Smooth muscle cell (in vitro differentiated cells): ENCODE data around the gene PARD6G. TPM values are rescaled to one million over a fixed set of nuclear protein-coding genes. Genes with fewer than 3 reads are reported as not detected.

Experiments
- DNase-seq: peaks from one replicate; lab custom pipeline; 2025; ENCODE audit not compliant: unreplicated experiment; lab: John Stamatoyannopoulos, UW
- H2AFZ ChIP-seq: fragments of 200-600 bp; sonication (generic); 2 replicates; pipeline ENCODE4 v1.6.0; 2016; ENCODE audit warnings: antibody characterized with exemption, low read depth, mild to moderate bottlenecking
- H3F3A ChIP-seq: fragments of 200-600 bp; sonication (generic); 2 replicates; pipeline ENCODE4 v1.6.0; 2017; ENCODE audit warnings: antibody characterized with exemption, low read depth
- H3K27ac ChIP-seq: fragments of 200-600 bp; sonication (generic); 2 replicates; pipeline ENCODE4 v1.5.1; 2016; ENCODE audit warnings: low read depth, mild to moderate bottlenecking
- H3K27me3 ChIP-seq: fragments of 200-600 bp; sonication (generic); 2 replicates; pipeline ENCODE4 v1.6.1; 2016; ENCODE audit warnings: low read depth, mild to moderate bottlenecking
- H3K36me3 ChIP-seq: fragments of 200-600 bp; sonication (generic); 2 replicates; pipeline ENCODE4 v1.5.1; 2016; ENCODE audit warnings: low read depth
- H3K4me1 ChIP-seq: fragments of 200-600 bp; sonication (generic); 2 replicates; pipeline ENCODE4 v1.5.1; 2016; ENCODE audit warnings: low read depth
- H3K4me2 ChIP-seq: fragments of 200-600 bp; sonication (generic); 2 replicates; pipeline ENCODE4 v1.6.0; 2016; ENCODE audit warnings: mild to moderate bottlenecking
- H3K4me3 ChIP-seq: fragments of 200-600 bp; sonication (generic); 2 replicates; pipeline ENCODE4 v1.5.1; 2016; ENCODE audit warnings: mild to moderate bottlenecking
- H3K79me2 ChIP-seq: fragments of 200-600 bp; sonication (generic); 2 replicates; pipeline ENCODE4 v1.6.0; 2016; ENCODE audit warnings: low read depth, mild to moderate bottlenecking
- H3K9ac ChIP-seq: fragments of 200-600 bp; sonication (generic); 2 replicates; pipeline ENCODE4 v1.6.0; 2016; ENCODE audit warnings: low read depth
- H3K9me3 ChIP-seq: fragments of 200-600 bp; sonication (generic); replicated peaks from 2 replicates; pipeline ENCODE4 v1.5.1; 2016; ENCODE audit warnings: low read depth
- H4K20me1 ChIP-seq: fragments of 200-600 bp; sonication (generic); 2 replicates; pipeline ENCODE4 v1.6.0; 2016; ENCODE audit warnings: low read depth
- CTCF ChIP-seq: fragments of 200-600 bp; sonication (generic); IDR thresholded peaks from 2 replicates; pipeline ENCODE4 v1.5.1; 2017; ENCODE audit warnings: borderline replicate concordance, mild to moderate bottlenecking, antibody characterized with exemption; ENCODE audit not compliant: insufficient read depth, poor library complexity, severe bottlenecking
- WGBS: methylation state at CpG from one replicate; pipeline ENCODE4 v1.1.7; 2016; ENCODE audit warnings: low lambda C conversion rate; 5-methylcytosine and 5-hydroxymethylcytosine counted together
- polyA plus RNA-seq: library from polyadenylated mRNA; unstranded; fragments of >200 nt; fragmentation: Nextera tagmentation; extraction: Ambion mirVana; gene quantifications from 2 replicates; pipeline ENCODE4 v1.2.1, GENCODE V29; 2016
- total RNA-seq: library from RNA; depleted of rRNA; stranded (reverse); fragments of >200 nt; gene quantifications from 2 replicates; pipeline ENCODE4 v1.2.3, GENCODE V29; 2014

PARD6G gene
- total and polyA plus RNA-seq, 2 experiments from 2014 or later = 19.8 to 19.9 TPM

DNA sequence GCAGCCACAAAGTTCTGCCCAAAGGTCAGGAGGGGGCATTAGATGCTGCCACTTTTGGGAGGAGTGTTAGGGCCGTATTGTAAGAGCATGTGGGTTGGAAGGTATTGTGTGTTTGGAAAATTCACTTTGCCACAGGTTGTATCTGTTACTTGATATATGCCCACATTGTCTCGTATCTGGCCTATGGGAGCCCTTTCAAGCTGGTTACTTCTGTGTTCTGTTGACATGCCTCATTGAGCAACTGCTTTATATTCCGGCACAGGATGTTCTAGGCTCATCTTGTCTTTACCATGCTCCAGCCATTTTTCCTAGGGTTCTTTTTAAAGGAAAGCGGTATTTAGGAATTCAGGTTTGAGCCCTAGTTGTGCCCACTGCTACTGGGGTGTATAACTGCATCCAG, 132.3 kb downstream of the PARD6G start:
- no peak overlapping the region for H2AFZ ChIP-seq
- 97% methylated on average over 4 of the region's 4 CpGs for WGBS
- H4K20me1 ChIP-seq = peaks cover 87% of the 10 kb centered on the region
- H3K9me3 ChIP-seq = no peaks in the 10 kb centered on the region
- H3K36me3 ChIP-seq = peaks cover 8% of the 10 kb centered on the region
- H3K27me3 ChIP-seq = no peaks in the 10 kb centered on the region
- H3K27ac ChIP-seq = no peak overlapping the region
- peaks cover 96% of the 10 kb centered on the region for H3K79me2 ChIP-seq
- TF ChIP-seq CTCF = no peak
- peaks cover 14% of the 10 kb centered on the region for H3F3A ChIP-seq
- no peak overlapping the region for H3K4me2 ChIP-seq
- no peak overlapping the region for H3K4me3 ChIP-seq
- H3K9ac ChIP-seq = no peak overlapping the region
- H3K4me1 ChIP-seq = peaks cover 53% of the 10 kb centered on the region
- no peak for DNase-seq

GRCh38 chr18:80112624-80113248, 134.6 kb downstream of the PARD6G start:
- Histone ChIP-seq H4K20me1 (peaks cover 81% of the 10 kb centered on the region), H3K9me3 (no peaks in the 10 kb centered on the region), H2AFZ (no peak overlapping the region), H3K4me1 (peaks cover 37% of the 10 kb centered on the region), H3K36me3 (no peaks in the 10 kb centered on the region), H3K9ac (no peak overlapping the region), H3K27ac (peak overlapping the region; percentile 72), H3K4me2 (peak overlapping the region; percentile 92), H3K27me3 (no peaks in the 10 kb centered on the region), H3K4me3 (no peak overlapping the region), H3K79me2 (peaks cover 80% of the 10 kb centered on the region), H3F3A (peaks cover 22% of the 10 kb centered on the region)
- 21% methylated on average over 1 of the region's 1 CpG for WGBS
- TF ChIP-seq CTCF = no peak
- no peak for DNase-seq

DNA sequence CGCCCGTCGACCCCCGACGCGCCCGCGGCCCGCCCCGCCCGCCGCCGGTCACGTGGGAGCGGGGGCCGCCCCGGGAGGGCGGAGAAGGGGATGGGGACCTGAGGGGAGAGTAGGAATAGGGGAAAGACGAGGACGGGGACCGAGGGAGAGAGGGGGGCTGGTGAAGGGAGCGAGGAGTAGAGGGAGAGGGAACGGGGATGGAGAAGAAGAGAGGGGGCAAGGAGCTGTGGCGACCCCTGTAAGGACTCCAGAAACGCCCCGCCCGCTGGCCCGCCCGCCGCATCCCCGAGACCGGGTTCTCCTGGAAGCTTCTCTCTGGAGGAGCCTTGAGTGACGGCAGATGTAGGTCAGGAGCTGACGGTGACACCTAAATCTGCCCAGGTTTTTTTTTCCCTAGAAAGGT, 137.6 kb downstream of the PARD6G start:
- Histone ChIP-seq H3K79me2 (peaks cover 49% of the 10 kb centered on the region), H3K9me3 (no peaks in the 10 kb centered on the region), H2AFZ (no peak overlapping the region), H3K4me2 (peak overlapping the region; percentile 92), H4K20me1 (peaks cover 50% of the 10 kb centered on the region), H3K27me3 (no peaks in the 10 kb centered on the region), H3K36me3 (no peaks in the 10 kb centered on the region), H3K4me3 (peak overlapping the region; percentile 89), H3K9ac (peak overlapping the region; percentile 67), H3K27ac (peak overlapping the region; percentile 17), H3F3A (peaks cover 48% of the 10 kb centered on the region), H3K4me1 (peaks cover 49% of the 10 kb centered on the region)
- 0% methylated on average over 7 of the region's 34 CpGs for WGBS
- peak; percentile 18 for DNase-seq
- no peak for TF ChIP-seq CTCF
